Activated CD8-positive, alpha-beta memory T cell treated with anti-CD3 and anti-CD28 coated beads, Interleukin-2, amount 50 U/mL, for 4 hours (primary cell): ENCODE measurements around the gene LTA4H.
"Not testable (repeated sequence)": the region's sequence is repeated elsewhere in the genome, so short reads cannot be mapped to it uniquely, and the experiment has no call there.

ENCODE experiments used
- DNase-seq: peaks from one replicate; pipeline ENCODE4 v3.0.0-alpha.2; 2020

The LTA4H gene

DNA sequence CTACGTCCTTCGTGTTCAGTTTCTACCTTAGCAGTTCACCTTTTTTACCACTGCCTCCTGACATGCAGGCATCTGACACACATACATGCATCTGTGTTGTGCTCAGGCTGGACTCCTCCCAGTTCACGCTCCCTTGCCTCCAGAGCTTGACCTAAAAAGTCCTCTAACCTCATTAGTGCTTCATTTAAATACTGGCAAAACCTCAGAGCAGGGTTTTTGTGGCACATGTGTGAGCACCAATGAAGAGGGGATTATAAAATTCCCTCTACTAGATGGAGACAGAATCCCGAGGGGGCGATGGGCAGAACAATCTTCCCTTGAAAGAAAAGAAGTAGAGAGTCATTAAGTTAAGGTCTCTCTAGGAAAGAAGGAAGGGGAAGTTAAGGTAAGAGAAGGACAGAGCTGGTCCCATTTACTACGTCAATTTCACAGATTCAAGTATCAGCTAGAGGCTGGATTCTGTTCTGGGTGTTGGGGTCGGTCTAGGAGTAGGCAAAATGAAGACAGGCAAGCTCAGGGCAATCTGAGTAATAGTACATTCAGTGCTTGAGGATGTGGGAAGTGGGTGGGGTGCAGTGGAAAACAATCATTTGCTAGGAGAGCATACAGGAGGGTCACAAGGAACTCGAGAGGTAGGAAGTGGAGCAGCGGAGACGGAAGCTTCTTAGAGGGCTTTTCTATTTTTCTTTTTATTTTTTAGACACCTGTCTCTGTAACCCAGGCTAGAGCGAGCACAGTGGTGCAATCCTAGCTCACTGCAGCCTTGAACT lies 46.7 kb downstream of the LTA4H start:
- DNase-seq: no peak

DNA sequence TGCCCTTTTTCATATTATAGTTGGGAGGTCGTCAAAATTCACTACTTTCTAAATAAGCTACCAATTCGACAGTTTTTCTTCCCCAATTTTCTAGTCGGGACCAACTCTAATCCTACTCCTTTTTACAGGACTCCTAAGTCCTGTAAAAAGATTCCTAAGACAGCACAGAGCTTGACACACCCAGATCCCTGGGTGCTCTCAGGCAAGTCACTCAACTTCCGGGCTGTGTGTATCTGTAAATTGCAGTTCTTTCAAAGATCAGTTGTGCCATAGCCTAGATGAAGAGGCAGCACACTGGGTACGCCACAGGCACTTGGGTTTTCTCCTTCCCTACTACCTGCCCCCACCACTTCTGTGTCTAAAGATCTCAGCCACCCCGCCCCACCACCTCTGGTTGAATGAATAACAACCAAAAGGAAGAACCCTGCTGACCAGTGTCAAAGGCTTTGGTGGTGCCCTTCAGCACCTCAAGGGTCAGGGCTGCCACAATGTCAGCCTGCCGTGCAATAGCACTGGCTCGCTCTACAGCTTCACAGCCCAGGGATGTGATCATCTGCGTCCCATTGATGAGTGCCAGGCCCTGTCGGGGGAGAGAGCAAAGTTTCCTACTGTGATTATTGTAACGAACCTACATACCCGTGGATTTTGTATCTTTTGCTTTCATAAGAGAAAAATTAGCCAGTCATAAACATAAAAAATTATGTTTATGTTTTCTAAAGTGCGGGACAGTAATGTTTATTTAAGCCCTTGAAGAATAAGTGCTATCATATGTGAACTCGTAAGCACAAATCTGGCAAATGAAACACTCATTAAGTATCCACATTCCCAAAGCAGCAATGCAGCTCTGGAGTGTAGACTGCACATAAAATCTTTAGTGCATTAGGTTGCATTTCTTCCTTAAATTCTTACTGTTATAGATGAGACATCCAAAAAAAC lies 48.5 kb downstream of the LTA4H start:
- no peak for DNase-seq

DNA sequence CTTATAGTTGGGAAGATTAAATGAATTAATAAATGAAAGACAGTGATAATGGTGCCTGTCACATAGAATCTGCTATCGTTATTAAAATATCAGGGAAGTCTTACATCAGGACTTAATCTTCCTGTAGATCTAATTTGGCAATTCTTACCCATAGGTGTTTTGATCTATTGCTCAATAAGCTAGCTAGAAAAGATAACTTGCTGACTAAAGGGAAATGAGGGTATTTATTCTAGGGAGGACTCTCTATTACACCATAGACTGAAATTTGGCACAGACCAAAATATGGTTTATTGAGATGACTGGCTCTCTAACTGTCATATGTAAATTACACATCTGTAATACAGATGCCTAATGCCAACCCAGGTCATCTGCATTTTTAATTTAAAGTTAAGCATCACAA lies 50.7 kb downstream of the LTA4H start:
- no peak for DNase-seq

DNA sequence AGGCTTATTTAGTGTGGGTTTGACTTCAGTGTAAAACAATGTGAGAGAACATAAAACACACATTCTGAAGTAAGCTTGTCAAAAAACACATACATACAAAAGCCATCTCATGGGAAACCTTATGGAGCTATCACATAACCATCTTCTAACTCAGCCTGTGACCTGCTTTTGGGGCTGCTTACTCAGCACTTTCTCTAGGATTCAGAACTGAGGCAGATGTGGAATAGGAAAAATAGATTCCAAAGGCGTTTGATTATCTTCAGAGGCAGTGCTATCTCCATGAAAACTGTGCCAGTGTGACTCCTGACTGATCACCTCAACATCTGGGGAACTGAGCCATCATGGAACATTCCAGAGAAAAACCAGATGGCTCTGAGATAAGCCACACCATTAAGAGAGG lies 52.8 kb downstream of the LTA4H start:
- no peak for DNase-seq

DNA sequence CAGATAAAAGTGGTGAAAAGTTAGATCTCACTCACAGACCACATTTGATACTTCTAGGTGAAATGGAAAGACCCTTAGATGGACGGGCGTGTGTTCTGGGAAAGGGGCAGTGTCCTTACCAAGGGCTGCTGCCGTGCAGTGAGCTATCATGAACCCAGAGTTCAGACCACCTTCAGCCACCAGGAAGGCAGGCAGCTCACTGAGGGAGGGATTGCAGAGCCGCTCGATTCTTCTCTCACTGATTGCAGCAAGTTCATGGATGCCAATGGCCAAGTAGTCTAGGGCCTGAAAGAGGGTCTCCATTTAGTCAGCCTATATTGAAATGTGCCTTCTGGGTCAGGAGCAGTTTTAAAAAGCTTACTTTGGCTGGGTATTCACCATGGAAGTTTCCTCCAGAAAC lies 55.0 kb downstream of the LTA4H start:
- DNase-seq: no peak

DNA sequence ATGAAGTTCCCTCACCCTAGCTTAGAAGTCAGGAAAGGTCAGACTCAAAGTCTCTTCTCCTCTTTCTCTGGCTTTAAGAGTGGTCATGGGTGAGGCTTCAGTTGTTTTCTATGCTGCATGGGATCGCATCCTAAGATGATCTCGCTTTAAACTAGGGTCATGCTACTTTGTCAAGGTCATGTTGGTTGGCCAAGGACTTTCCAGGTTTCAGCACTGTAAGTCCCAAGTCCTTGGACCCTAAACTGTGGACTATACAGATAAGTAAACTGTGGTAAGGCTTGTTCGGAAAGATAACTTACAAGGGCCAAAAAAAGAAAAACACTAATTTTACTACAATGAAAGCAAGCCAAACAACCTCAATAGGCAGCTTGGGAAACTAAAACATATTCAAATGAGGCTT lies 56.6 kb downstream of the LTA4H start:
- no peak for DNase-seq

DNA sequence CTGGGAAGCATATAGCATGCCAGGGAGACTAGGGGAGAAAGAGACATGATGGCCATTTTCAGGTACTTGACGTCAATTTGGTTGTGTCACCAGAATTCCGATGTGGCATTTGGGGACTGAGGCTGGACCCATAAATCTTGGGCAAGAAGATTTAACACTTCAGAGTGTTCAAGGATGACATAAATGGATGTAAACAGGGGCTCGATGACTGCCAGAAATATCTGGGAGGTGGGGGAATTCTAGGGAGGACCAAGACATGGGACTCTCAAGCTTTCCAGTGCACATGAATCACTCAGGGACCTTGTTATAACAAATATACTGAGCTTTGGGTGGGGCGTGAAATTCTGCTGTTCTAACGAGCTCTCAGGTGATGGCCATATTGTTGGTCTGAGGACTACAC lies 57.0 kb downstream of the LTA4H start:
- no peak for DNase-seq

DNA sequence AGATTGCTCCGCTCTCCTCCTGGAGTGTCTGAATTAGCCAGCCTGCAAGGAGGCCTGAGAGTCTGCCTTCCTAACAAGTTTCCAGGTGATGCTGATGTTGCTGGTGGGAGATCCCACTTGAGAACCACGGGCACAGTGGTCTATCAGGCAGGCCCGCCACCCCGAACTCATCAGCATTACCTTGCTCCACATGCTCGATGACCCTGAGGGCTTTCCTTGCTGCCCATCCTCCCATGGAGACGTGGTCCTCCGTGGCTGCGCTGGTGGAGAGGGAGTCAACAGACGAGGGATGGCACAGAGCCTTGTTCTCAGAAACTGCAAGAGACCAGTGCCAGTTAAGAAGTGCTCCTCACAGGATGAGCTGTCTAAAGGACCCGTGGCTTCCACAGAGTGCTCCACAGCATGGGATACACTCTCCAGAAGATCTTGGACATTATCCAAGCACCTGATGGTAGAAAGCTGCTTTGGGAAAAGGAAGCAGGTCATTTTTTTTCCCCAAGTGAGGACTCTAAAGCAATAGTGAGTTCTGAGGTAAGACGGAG lies 57.6 kb downstream of the LTA4H start:
- no peak for DNase-seq

DNA sequence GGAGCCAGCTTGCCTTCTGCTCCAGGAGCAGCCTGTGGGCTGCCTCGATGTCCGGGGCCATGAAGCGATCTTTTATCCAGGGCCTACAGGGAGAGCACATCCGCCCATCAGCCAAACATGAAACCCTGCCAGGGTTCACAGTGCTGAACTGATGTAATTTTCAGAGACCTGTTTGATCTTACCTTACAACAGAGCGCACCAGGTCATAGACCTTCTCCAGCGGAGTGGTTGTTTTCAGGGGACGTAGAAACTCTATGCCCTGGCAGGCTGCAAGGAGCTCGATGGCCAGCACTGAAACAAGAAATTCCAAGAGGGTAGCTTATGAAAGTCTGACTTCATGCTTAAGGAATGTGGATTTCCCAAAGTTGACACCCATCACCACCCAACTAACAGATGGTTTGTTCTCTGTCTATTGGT lies 59.0 kb downstream of the LTA4H start:
- DNase-seq: no peak

DNA sequence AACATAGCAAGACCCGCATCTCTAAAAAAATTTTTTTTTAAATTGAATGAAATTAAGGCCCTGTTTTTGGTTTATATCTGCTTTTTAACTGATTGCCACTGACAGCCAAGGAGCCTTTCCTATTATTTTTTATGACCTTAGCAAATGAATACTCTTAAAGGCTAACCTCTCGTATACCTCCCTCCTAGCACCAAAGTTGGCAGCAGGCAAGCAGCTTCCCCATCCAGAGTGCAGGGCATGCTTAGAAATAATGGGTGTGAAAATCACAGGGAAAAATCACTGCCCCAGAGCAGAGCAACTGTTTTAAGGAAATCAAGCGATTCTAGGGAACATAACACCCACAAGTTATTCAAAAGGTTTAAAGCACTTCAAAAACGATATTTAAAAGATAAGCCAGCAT lies 59.9 kb downstream of the LTA4H start:
- DNase-seq: no peak

DNA sequence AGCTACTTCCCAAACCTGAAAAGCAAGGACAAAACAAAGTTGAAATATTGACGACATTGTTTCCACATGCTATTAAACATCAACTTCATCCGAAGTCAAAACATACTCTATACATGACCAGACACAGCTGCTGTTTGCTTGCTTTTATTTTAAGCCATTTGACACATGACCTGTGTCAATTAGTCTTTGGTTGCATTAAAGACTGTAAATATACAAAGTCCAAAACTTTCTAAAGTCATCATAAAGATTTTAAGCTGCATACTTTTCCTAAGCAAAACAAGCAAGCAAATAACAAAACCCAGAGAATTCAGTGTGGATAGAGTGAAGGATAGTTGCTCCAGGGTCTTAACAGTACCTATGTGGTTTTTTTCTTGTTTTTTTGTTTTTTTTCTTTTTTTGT lies 61.0 kb downstream of the LTA4H start:
- DNase-seq: no peak

DNA sequence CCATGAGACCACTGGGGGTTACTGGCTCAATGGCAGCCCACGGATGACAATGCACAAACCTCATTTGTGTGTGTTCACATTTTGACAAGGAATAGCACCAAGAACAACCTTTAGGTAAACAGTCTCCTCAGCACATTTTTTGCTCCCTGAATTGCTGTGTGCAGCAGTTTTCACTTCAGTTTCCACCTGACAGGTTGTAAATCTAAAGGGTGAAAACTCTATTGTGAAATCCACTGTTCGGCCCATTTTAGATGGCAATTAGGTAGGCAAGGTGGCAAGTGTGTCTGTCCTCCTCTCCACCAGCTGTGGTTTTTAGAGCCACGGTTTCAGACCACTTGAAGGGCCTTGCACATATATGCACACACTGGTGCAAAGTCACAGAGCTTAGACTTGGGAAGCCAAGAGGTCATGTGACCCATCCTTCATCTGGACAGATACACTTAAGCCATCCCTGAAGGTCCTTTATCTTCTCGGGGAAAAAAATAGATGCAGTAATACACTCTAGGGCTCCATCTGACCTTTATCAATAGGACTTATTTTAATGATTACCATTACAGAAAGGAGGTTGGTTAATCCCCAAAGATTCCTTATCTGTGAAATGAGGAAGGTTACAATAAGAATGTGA lies 62.4 kb downstream of the LTA4H start:
- no peak for DNase-seq

DNA sequence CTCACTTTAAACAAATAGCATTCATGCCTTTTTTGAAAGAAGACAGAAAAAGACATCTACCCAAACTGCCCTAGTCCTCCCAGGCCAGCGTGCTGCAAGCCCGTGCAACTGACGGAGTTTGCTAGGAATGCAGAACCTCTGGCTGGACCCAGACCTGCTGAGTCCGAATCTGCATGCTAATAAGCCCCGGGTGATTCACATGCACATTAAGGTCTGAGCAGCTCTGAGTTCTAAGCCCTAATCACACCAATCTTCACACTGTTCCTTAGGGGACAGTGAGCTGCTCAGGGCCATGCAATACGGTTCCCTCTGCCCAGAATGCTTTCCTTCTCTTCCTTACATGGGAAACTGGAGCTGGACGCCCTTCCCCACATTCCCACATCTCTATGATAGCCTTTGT lies 64.5 kb downstream of the LTA4H start:
- no peak for DNase-seq

DNA sequence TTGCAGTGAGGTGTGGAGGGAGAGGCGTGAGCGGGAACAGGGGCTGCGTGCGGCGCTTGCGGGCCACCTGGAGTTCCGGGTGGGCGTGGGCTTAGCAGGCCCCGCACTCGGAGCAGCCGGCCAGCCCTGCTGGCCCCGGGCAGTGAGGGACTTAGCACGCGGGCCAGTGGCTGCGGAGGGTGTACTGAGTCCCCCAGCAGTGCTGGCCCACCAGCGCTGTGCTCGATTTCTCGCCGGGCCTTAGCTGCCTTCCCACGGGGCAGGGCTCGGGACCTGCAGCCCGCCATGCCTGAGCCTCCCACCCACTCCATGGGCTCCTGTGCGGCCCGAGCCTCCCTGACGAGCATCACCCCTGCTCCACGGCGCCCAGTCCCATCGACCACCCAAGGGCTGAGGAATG lies 66.3 kb downstream of the LTA4H start:
- DNase-seq: not testable (repeated sequence)

DNA sequence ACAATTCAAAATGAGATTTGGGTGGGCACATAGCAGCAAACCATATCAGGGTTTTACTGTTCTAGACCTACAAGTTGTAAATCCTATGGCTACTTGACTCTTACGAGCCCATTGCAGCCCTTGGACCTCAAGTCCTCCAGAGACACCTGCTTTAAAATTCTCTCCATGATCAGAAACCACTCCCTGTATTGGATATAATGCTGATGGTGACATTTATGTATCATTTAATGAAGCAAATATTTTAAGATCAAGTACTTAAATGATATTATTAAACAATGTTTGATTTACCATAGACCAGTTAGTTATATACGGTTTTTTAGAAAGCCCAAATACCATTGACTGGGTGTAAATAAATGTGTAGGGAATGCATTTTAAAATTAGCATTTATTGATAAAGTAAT lies 68.1 kb downstream of the LTA4H start:
- no peak for DNase-seq

DNA sequence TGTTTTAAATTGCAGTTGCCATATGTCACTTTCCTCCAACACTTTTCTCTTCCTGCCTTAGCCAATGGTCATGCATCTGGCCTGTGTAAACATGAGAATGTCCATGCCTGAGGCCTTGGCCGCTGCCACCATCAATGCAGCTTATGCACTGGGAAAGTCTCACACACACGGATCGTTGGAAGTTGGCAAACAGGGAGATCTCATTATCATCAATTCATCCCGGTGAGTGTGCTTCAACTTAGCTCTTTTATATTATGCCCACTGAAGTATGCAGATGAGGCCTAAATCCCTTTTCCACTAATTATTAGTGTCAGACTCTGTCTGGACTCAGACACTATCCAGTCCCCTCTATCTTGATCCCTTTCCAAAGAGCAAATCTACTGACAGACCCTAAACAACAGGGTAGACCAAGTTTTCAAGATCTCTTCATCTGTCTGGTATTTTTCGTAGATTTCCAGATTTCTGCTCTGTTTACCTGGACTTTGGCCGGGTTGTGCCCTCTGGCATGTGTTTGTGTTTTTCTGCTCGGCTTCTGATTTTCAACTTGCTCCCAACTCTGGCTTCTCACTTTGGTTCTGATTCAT lies 69.0 kb downstream of the LTA4H start:
- no peak for DNase-seq

DNA sequence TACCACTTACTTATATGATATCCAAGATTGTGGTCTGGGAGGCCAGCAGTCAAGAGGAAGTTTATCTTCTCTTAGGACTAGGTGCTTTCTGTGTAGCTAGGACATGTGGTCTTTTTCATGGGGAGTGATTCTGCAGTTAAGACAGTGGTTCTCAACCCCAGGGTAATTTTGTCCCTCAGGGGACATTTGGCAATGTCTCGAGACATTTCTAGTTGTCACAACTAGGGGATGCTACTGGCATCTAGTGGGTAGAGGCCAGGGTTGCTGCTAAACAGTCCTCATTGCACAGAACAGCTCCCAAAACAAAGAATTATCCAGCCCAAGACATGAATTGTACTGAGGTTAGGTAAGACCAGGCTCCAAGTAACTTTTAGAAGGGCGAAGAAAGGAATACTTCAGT lies 72.3 kb downstream of the LTA4H start:
- DNase-seq: no peak

DNA sequence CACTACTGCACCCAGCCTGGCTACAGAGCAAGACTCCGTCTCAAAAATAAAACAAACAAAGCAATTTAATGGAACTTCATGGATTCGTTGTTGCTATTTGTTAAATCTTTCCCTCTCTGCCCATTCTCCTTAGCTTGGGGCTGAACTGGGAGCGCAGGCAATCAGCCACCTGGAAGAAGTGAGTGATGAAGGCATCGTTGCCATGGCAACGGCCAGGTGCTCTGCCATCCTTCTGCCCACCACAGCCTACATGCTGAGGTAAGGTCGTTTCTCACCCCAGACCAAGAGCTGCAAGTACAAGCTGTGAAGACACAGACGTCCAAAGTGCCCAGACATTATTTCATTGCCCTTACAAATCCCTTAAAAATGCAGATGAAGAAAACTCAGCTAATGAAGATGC lies 73.2 kb downstream of the LTA4H start:
- no peak for DNase-seq

DNA sequence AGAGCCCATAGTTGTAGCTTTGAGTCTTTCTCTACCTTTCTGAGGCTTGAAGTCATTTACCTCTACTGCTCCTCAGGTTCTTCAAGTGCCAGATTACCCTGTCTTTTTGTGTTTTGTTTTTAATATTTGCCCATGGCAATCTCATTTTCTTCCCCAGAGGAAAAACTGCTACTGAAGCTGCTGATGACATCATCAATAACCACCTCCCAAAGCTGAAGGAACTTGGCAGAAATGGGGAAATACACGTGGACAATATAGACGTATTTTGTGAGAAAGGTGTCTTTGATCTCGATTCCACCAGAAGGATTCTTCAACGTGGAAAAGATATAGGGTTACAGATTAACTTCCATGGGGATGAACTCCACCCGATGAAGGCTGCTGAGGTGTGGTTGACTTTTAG lies 75.1 kb downstream of the LTA4H start:
- no peak for DNase-seq

DNA sequence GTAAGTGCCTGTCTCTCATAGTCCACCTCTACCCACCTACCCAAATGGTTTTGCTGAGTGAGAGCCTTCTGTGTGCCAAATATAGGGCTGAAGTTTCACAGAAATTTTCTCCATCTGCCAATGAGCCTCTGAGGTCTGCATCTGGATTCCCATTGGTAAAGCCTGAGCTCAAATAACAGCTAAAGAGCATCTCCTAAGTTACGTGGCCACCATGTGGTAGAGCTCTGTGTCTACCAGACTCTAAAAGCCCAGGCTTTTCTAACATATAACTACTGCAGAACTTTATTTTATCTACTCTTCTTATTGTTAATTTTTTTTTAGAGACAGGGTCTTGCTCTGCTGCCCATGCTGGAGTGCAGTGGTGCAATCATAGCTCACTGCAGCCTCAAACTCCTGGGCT lies 76.3 kb downstream of the LTA4H start:
- DNase-seq: no peak

DNA sequence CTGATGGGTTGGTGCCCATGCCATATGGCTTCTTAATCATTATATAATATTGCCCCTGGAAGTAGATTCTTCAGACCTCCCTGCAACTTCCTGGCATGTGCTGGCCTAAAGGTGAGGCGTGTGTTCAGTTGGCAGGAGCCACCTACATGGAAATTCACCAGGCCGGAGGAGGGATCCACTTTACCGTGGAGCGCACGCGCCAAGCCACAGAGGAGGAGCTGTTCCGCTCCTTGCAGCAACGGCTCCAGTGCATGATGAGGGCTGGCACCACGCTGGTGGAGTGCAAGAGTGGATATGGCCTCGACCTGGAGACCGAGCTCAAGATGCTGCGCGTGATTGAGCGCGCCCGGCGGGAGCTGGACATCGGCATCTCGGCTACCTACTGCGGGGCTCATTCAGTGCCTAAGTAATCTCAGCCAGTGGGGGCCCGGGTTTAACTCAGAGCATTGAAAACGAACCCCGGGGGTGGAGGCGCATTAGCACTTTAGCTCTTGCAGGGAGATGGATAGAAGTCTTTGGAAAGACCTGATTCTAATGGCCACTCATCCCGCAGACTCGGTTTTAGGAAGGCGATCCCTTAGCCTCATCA lies 78.7 kb downstream of the LTA4H start:
- no peak for DNase-seq

DNA sequence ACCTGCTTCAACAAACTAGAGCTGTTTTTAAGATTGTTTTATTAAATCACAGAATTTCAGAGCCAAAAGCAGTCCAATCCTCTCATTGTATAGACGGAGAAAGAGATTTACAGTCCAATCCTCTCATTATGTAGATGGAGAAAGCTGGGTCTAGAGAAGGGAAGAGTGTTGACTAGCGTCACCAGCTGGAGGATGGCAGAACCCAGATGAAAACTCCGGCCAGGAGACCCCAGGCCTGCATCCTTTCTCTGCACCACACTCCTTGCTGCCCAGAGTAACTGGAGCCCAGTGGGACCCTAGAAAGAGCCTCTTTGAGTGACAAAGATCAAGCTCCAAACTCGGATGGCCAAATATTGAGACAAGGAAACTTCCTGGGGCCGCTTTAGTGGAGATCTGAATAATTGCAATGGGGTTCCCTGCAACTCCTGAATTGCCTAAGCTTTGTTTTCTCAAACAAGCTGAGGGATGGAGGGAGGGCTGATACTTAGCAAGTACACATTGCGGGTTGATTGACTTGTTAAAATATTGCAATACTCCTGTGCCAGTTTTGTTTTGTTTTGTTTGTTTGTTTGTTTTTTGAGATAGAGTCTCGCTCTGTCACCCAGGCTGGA lies 79.7 kb downstream of the LTA4H start:
- no peak for DNase-seq
